K562 (cell line): ENCODE measurements around the gene MINK1.

Experiments
- HDGF ChIP-seq: fragments of 450-650 bp; IDR thresholded peaks from 2 replicates; pipeline ENCODE4 v1.6.1; 2016
- YY1 ChIP-seq, 3 experiments: IDR thresholded peaks; 2 replicates each; pipeline ENCODE4 v1.6.1; 2011; ENCODE audit warnings: low read length in 2 of 3, mild to moderate bottlenecking in 2 of 3, moderate library complexity in 2 of 3, borderline replicate concordance in 1 of 3, control low read depth in 1 of 3, low read depth in 1 of 3; ENCODE audit not compliant: insufficient read depth in 3 of 3, insufficient replicate concordance in 2 of 3, control insufficient read depth in 1 of 3, insufficient read length in 1 of 3; ENCODE audit errors: extremely low read depth in 1 of 3

DNA sequence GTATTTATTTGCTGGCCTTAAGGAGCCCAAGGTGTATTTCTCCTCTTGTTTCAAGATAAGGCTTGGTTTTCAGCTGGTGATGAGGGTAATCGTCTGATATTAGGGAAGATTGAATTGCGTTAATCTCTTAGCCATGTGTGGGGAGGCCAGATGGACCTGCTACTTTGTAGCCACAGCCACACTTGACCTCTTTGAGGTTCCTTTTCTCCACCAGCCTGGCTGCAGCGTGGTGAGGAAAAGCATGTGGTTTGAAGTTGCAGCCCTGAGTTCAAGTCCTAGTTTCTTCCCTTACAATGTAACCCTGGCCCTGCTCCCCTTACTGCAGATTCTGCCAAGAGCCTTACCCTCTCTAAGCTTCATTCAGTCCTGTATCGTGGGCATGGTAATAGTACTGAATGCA, 3.1 kb downstream of the MINK1 start:
- TF ChIP-seq YY1 (IDR thresholded peaks at IDR 0.05; ENCODE audit: borderline replicate concordance in 1 of 3, control insufficient read depth in 1 of 3, extremely low read depth in 1 of 3, insufficient read depth in 3 of 3, insufficient read length in 1 of 3, insufficient replicate concordance in 2 of 3, low read depth in 1 of 3, low read length in 2 of 3), result no peak
- TF ChIP-seq HDGF, result no peak
